HEK293 (cell line): Measurements from ENCODE around the gene TNPO3.

ENCODE experiments used
- CTCF ChIP-seq: fragments of 450-650 bp; formaldehyde crosslinking; IDR thresholded peaks from 2 replicates; pipeline ENCODE4 v1.5.1; 2016; ENCODE audit warnings: missing biosample characterization, missing genetic modification characterization
- KLF10 ChIP-seq: fragments of 450-650 bp; IDR thresholded peaks from 2 replicates; pipeline ENCODE4 v1.5.1; 2018; ENCODE audit warnings: missing biosample characterization, mild to moderate bottlenecking, missing genetic modification characterization
- PATZ1 ChIP-seq: fragments of 450-650 bp; formaldehyde crosslinking; IDR thresholded peaks from 2 replicates; pipeline ENCODE4 v1.5.1; 2016; ENCODE audit warnings: missing biosample characterization, missing genetic modification characterization
- REST ChIP-seq: fragments of 450-650 bp; formaldehyde crosslinking; IDR thresholded peaks from 2 replicates; pipeline ENCODE4 v1.5.1; 2016; ENCODE audit warnings: missing biosample characterization, missing genetic modification characterization
- ZBTB1 ChIP-seq: fragments of 450-650 bp; formaldehyde crosslinking; IDR thresholded peaks from 2 replicates; pipeline ENCODE4 v1.5.1; 2016; ENCODE audit warnings: missing biosample characterization, missing genetic modification characterization
- ZNF10 ChIP-seq: fragments of 450-650 bp; formaldehyde crosslinking; IDR thresholded peaks from 2 replicates; pipeline ENCODE4 v1.5.1; 2017; ENCODE audit warnings: missing biosample characterization, missing genetic modification characterization
- ZNF510 ChIP-seq: fragments of 450-650 bp; formaldehyde crosslinking; IDR thresholded peaks from 2 replicates; pipeline ENCODE4 v1.5.1; 2018; ENCODE audit warnings: mild to moderate bottlenecking, missing genetic modification characterization, missing biosample characterization; ENCODE audit not compliant: insufficient replicate concordance
- ZNF558 ChIP-seq: fragments of 450-650 bp; formaldehyde crosslinking; IDR thresholded peaks from 2 replicates; pipeline ENCODE4 v1.5.1; 2016; ENCODE audit warnings: missing biosample characterization, missing genetic modification characterization
- ZNF660 ChIP-seq: fragments of 450-650 bp; IDR thresholded peaks from 2 replicates; pipeline ENCODE4 v1.5.1; 2018; ENCODE audit warnings: missing biosample characterization, mild to moderate bottlenecking, missing genetic modification characterization

GRCh38 chr7:128962899-128963298 lies 92.0 kb downstream of the TNPO3 start:
- TF ChIP-seq ZNF558 (tag by site-specific recombination) (no peak), ZNF660 (tag by site-specific recombination) (no peak), PATZ1 (tag by site-specific recombination) (no peak), CTCF (no peak), ZNF510 (tag by site-specific recombination) (no peak), ZBTB1 (tag by site-specific recombination) (no peak), KLF10 (no peak), ZNF10 (tag by site-specific recombination) (no peak), REST (tag by site-specific recombination) (no peak)
